Keratinocyte (primary cell): ENCODE data around the gene ITGBL1. TPM values are rescaled to one million over a fixed set of nuclear protein-coding genes. Genes with fewer than 3 reads are reported as not detected.

ENCODE experiments used
- DNase-seq: peaks from one replicate; pipeline ENCODE4 v3.0.0-alpha.2; 2011; ENCODE audit warnings: low read depth, missing footprints, low spot score
- FAIRE-seq: peaks from 2 replicates; lab custom pipeline; 2011; peaks lifted over from hg19 to GRCh38; lab: Jason Lieb, UNC
- H2AFZ ChIP-seq: 2 replicates; pipeline ENCODE4 v1.6.0; 2012; ENCODE audit warnings: low read length, control low read depth, inconsistent platforms; ENCODE audit not compliant: control insufficient read depth
- H3K27ac ChIP-seq: 2 replicates; pipeline ENCODE4 v1.5.1; 2011; ENCODE audit warnings: low read length; ENCODE audit not compliant: control insufficient read depth, insufficient read depth
- H3K27me3 ChIP-seq: 3 replicates; pipeline ENCODE4 v1.6.0; 2011; ENCODE audit warnings: low read length; ENCODE audit not compliant: control insufficient read depth, insufficient read depth; ENCODE audit errors: extremely low read depth
- H3K36me3 ChIP-seq, 2 experiments: 2 replicates in 1 of 2; 3 replicates in 1 of 2; pipeline ENCODE4 v1.5.1; 2011; ENCODE audit warnings: low read length in 2 of 2, mild to moderate bottlenecking in 1 of 2; ENCODE audit not compliant: control insufficient read depth in 2 of 2, insufficient read depth in 2 of 2; ENCODE audit errors: extremely low read depth in 1 of 2
- H3K4me1 ChIP-seq: 3 replicates; pipeline ENCODE4 v1.5.1; 2011; ENCODE audit warnings: low read length; ENCODE audit not compliant: control insufficient read depth, insufficient read depth; ENCODE audit errors: extremely low read depth
- H3K4me2 ChIP-seq: 3 replicates; pipeline ENCODE4 v1.6.0; 2011; ENCODE audit warnings: low read depth, low read length; ENCODE audit not compliant: control insufficient read depth, insufficient read depth; ENCODE audit errors: extremely low read depth
- H3K4me3 ChIP-seq, 3 experiments: fragments of 200-600 bp in 1 of 3; sonication (generic) in 1 of 3; 2 replicates in 2 of 3; 3 replicates in 1 of 3; pipeline ENCODE4 v1.5.1; 2011 to 2016; ENCODE audit warnings: low read length in 3 of 3, mild to moderate bottlenecking in 3 of 3, control low read depth in 2 of 3, inconsistent platforms in 1 of 3, low read depth in 1 of 3, mixed read lengths in 1 of 3, mixed run types in 1 of 3, moderate library complexity in 1 of 3; ENCODE audit not compliant: control insufficient read depth in 2 of 3, insufficient read depth in 2 of 3; ENCODE audit errors: extremely low read depth in 1 of 3
- H3K79me2 ChIP-seq: 2 replicates; pipeline ENCODE4 v1.6.0; 2012; ENCODE audit warnings: low read length; ENCODE audit not compliant: control insufficient read depth, insufficient read depth
- H3K9ac ChIP-seq: 3 replicates; pipeline ENCODE4 v1.6.0; 2011; ENCODE audit warnings: low read length; ENCODE audit not compliant: control insufficient read depth, insufficient read depth; ENCODE audit errors: extremely low read depth
- H3K9me1 ChIP-seq: 3 replicates; pipeline ENCODE4 v1.6.0; 2011; ENCODE audit warnings: low read length; ENCODE audit not compliant: control insufficient read depth, insufficient read depth; ENCODE audit errors: extremely low read depth
- H3K9me3 ChIP-seq: 2 replicates; pipeline ENCODE4 v1.5.1; 2012; ENCODE audit warnings: low read depth, low read length; ENCODE audit not compliant: control insufficient read depth
- H4K20me1 ChIP-seq: 3 replicates; pipeline ENCODE4 v1.6.0; 2011; ENCODE audit warnings: low read length; ENCODE audit not compliant: control insufficient read depth, insufficient read depth; ENCODE audit errors: extremely low read depth
- CTCF ChIP-seq, 3 experiments: IDR thresholded peaks in 1 of 3; conservative IDR thresholded peaks in 1 of 3; optimal IDR thresholded peaks in 1 of 3; 2 replicates in 2 of 3; 3 replicates in 1 of 3; pipeline versions ENCODE3 to v1.5.1; 2011; ENCODE audit warnings: low read length in 3 of 3, mild to moderate bottlenecking in 3 of 3, moderate library complexity in 2 of 3, control low read depth in 1 of 3, inconsistent platforms in 1 of 3; ENCODE audit not compliant: insufficient read depth in 2 of 3; ENCODE audit errors: extremely low read depth in 1 of 3
- EZH2 ChIP-seq: IDR thresholded peaks from one replicate; pipeline ENCODE4 v1.6.1; 2012; ENCODE audit warnings: inconsistent platforms, mild to moderate bottlenecking, low read length, moderate library complexity
- dilution Hi-C: fragments of 300-500 bp; cut with MboI; formaldehyde crosslinking; loops from one replicate; pipeline ENCODE4 v1.7.0; 2020; ENCODE audit warnings: low sequenced_read_pairs; ENCODE audit not compliant: extremely low pct_ligation_motif_present
- polyA plus RNA-seq, 5 experiments: library from polyadenylated mRNA; depleted of rRNA in 3 of 5; stranded (reverse) in 3 of 5; stranded (forward) in 1 of 5; unstranded in 1 of 5; fragments of >200 nt; gene quantifications; 1 replicate in 1 of 5; 2 replicates in 3 of 5; 3 replicates in 1 of 5; pipeline versions ENCODE4 v1.2.1 to v1.2.3, GENCODE V29; 2011 to 2012; ENCODE audit warnings: missing spikeins in 2 of 5, low read depth in 1 of 5, low replicate concordance in 1 of 5

The ITGBL1 gene
- polyA plus RNA-seq, 1 donor (not counting 4 experiments of a cell fraction or from before 2014, with no cell fraction given), result 2.1 TPM

- no peak for DNase-seq
- H3K36me3 ChIP-seq, result no peaks in the 10 kb centered on the region
- no peak for FAIRE-seq
- H3K4me2 ChIP-seq, result no peak overlapping the region
- no peaks in the 10 kb centered on the region for H3K9me3 ChIP-seq
- no peak overlapping the region for H3K9ac ChIP-seq
- dilution Hi-C loops, result no loop called here
- no peak for TF ChIP-seq CTCF (optimal IDR thresholded peaks at IDR 0.05 in 1 of 3, IDR thresholded peaks at IDR 0.05 in 1 of 3, conservative IDR thresholded peaks at IDR 0.05 in 1 of 3; ENCODE audit: extremely low read depth in 1 of 3, insufficient read depth in 2 of 3, low read length in 3 of 3)
- TF ChIP-seq EZH2, result no peak
- no peak overlapping the region for H3K4me3 ChIP-seq
- H3K4me1 ChIP-seq, result no peaks in the 10 kb centered on the region
- H3K79me2 ChIP-seq, result no peaks in the 10 kb centered on the region
- H3K27me3 ChIP-seq, result no peaks in the 10 kb centered on the region
- H3K27ac ChIP-seq, result no peak overlapping the region
- H3K9me1 ChIP-seq, result no peaks in the 10 kb centered on the region
- no peak overlapping the region for H2AFZ ChIP-seq
- no peaks in the 10 kb centered on the region for H4K20me1 ChIP-seq
Measured at GRCh38 chr13:101554420-101555125, 102.1 kb downstream of the ITGBL1 start.

GRCh38 chr13:101555610-101556009, 103.1 kb downstream of the ITGBL1 start:
- no peaks in the 10 kb centered on the region for H4K20me1 ChIP-seq
- H2AFZ ChIP-seq, result no peak overlapping the region
- H3K36me3 ChIP-seq, result no peaks in the 10 kb centered on the region
- H3K79me2 ChIP-seq, result no peaks in the 10 kb centered on the region
- H3K9me3 ChIP-seq, result no peaks in the 10 kb centered on the region
- dilution Hi-C loops, result no loop called here
- TF ChIP-seq CTCF (optimal IDR thresholded peaks at IDR 0.05 in 1 of 3, IDR thresholded peaks at IDR 0.05 in 1 of 3, conservative IDR thresholded peaks at IDR 0.05 in 1 of 3; ENCODE audit: extremely low read depth in 1 of 3, insufficient read depth in 2 of 3, low read length in 3 of 3) (no peak), EZH2 (no peak)
- FAIRE-seq (no peak), DNase-seq (no peak)
- no peaks in the 10 kb centered on the region for H3K9me1 ChIP-seq
- no peaks in the 10 kb centered on the region for H3K27me3 ChIP-seq
- no peak overlapping the region for H3K9ac ChIP-seq
- no peak overlapping the region for H3K4me3 ChIP-seq
- no peak overlapping the region for H3K4me2 ChIP-seq
- no peaks in the 10 kb centered on the region for H3K4me1 ChIP-seq
- H3K27ac ChIP-seq, result no peak overlapping the region
